ENCODE results near the gene NR4A2. TPM values are rescaled to one million over a fixed set of nuclear protein-coding genes. Genes with fewer than 3 reads are reported as not detected.

Gene NR4A2
- total RNA-seq = 0.88 TPM
- long read RNA-seq, partial matches to known transcripts = 0 of 2 reads
- long read RNA-seq, other reads (novel, unspliced or antisense) = 0 of 2 reads

DNA sequence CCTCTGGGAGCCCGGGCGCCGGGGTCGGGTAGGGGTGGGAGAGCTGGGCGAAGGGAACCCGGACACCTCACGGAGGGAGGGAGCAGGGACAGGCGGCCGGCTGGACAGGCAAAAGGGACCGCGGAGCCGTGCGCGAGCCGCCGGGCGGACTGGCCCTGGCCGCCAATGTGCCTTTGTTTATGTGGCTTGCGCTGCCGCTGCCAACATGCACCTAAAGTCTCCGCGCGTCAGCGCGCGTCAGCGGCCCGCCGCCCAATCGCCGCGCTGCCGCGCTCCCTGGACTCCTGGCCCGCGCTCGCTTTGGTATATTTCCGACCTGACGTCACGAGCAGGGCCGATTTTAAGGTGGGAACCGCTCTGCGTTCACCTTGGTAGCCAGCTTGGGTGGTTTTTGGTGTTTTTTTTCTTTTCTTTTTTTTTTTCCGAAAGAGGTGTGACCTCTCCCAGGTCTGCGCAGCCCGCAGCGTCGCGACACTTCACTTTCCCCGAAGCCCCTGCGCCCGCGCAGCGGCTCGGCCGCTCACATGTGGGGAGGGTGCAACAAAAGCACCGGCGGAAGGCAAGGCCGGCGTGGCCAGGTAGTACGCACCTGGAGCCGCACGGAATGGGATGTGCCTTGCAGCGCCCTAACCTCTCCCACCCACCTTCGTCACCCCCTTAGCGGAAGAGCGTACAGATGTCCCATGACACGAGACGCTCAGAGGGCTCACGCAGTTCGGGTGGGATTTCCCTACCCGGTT, at the start of gene NR4A2:
NR4A2 (minus strand) TSS at position 188 of the 740 bp plus-strand sequence. CDS start 2,535 bp downstream, outside the sequence.
- DNase-seq = peak; percentile 88
- intact Hi-C loops (cut with micrococcal nuclease) = loop anchor here (10.0 kb wide), 1 partner anchor 72 kb away; no protein-coding TSS in a partner anchor

DNA sequence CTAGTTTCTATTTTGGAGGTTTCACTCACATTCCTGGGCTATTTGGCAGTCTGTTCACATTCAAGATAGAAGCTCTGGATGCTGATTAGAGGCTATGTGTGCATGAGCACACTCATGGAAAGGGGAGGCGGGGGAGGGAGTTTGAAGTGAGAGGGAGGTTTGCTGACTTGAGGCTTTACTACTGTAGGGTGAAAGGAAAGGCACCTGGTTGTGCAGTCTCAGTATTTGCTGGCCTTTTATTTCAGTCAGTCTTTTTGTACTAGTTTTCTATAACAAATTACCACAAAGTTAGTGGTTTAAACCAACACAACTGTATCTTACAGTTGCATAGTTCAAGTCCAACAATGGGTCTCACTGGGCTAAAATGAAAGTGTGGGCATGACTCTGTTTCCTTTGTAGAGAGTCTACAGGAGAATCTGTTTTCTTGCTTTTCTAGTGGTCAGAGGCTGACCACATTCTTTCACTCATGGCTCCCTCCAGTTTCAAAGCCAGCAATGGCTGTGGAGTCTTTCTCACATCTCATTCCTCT, 47.7 kb upstream of the NR4A2 start:
- peaks cover 21% of the 10 kb centered on the region for H3K27me3 ChIP-seq (ENCODE audit: low read depth)
- H3K27ac ChIP-seq (replicated peaks) = no peak overlapping the region
- peaks cover 5% of the 10 kb centered on the region for H3K9me3 ChIP-seq (replicated peaks)
- intact Hi-C loops (cut with micrococcal nuclease) = no loop called here
- H3K36me3 ChIP-seq = no peaks in the 10 kb centered on the region
- DNase-seq = no peak
- no peaks in the 10 kb centered on the region for H3K4me1 ChIP-seq
- TF ChIP-seq, protein P1, sequence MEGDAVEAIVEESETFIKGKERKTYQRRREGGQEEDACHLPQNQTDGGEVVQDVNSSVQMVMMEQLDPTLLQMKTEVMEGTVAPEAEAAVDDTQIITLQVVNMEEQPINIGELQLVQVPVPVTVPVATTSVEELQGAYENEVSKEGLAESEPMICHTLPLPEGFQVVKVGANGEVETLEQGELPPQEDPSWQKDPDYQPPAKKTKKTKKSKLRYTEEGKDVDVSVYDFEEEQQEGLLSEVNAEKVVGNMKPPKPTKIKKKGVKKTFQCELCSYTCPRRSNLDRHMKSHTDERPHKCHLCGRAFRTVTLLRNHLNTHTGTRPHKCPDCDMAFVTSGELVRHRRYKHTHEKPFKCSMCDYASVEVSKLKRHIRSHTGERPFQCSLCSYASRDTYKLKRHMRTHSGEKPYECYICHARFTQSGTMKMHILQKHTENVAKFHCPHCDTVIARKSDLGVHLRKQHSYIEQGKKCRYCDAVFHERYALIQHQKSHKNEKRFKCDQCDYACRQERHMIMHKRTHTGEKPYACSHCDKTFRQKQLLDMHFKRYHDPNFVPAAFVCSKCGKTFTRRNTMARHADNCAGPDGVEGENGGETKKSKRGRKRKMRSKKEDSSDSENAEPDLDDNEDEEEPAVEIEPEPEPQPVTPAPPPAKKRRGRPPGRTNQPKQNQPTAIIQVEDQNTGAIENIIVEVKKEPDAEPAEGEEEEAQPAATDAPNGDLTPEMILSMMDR (IDR thresholded peaks at IDR 0.05; ENCODE audit: borderline replicate concordance) = no peak
- H3K4me3 ChIP-seq = no peak overlapping the region

More for the DNA sequence above, at the start of gene NR4A2:
- Histone ChIP-seq H3K27me3 (ENCODE audit: low read depth) (peaks cover 26% of the 10 kb centered on the region), H3K9me3 (replicated peaks) (no peaks in the 10 kb centered on the region), H3K27ac (replicated peaks) (peak within 1 kb of the TSS; percentile 99), H3K4me3 (peak within 1 kb of the TSS; percentile 87), H3K4me1 (peaks cover 51% of the 10 kb centered on the region), H3K36me3 (peaks cover 19% of the 10 kb centered on the region)
- TF ChIP-seq, protein P1 (IDR thresholded peaks at IDR 0.05; ENCODE audit: borderline replicate concordance) = no peak

DNA sequence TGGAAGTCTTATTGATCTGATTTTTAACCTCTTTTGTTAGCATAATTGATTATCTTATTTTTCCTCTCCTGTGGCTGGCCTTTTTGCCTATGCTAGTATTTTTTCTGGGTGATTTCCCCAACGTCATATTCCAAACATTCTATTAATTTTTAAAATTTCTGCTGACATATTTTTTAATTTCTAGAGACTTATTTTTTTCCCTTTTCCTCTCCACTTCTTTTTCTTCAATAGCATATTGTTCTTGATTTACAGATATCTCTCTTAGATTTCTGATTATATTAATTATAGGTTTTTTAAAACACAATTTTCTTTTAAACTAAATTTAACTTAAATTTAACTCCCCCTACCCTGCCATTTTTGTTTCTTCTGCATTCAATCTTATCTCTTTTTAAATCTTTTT, 47.2 kb upstream of the NR4A2 start:
- TF ChIP-seq, protein P1 (IDR thresholded peaks at IDR 0.05; ENCODE audit: borderline replicate concordance) = no peak
- intact Hi-C loops (cut with micrococcal nuclease) = no loop called here
- no peak overlapping the region for H3K27ac ChIP-seq (replicated peaks)

DNA sequence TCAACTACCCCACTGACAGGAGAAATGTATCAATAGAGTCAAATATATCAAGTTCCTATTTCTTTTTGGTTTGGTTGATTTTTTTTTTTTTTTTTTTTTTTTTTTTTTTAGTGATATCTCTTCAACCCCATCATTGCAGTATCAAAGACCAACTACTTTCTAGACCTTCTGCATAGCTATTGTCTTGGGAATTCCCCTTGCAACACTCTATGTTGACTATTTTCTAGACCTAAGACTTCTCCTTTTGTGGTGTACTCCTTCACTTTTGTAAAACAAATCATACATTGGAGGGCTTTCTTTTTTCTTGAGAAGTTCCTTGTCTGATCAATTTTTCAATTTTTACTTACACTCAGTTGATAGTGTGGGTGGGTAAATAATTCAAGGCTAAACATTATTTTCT, 46.5 kb upstream of the NR4A2 start:
- no peak for DNase-seq
- TF ChIP-seq, protein P1 (IDR thresholded peaks at IDR 0.05; ENCODE audit: borderline replicate concordance) = no peak
- no peak overlapping the region for H3K27ac ChIP-seq (replicated peaks)

More for the DNA sequence above, 47.2 kb upstream of the NR4A2 start:
- no peaks in the 10 kb centered on the region for H3K4me1 ChIP-seq
- no peak for DNase-seq
- no peak overlapping the region for H3K4me3 ChIP-seq
- no peaks in the 10 kb centered on the region for H3K36me3 ChIP-seq
- H3K27me3 ChIP-seq (ENCODE audit: low read depth) = peaks cover 21% of the 10 kb centered on the region
- H3K9me3 ChIP-seq (replicated peaks) = peaks cover 5% of the 10 kb centered on the region

DNA sequence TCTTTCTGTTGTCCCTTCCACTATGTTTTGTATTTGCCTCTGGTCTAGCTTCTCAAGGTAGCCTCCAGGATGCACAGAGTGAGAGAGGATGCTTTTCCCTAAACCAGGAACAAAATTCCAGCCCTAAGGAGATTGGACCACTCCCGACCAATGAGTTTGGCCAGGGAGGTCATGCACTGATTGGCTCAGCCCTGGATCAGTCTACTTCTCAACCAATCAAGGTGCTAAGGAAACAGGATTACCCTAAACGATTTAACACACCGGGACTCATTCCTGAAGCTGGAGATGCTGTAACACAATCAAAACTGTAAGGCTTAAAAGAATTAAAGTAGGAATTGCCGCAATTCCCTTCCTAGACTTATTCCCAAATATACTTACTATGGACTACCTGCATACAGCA, 34.2 kb upstream of the NR4A2 start:
- Histone ChIP-seq H3K27ac (replicated peaks) (no peak overlapping the region), H3K9me3 (replicated peaks) (no peaks in the 10 kb centered on the region), H3K27me3 (ENCODE audit: low read depth) (no peaks in the 10 kb centered on the region), H3K4me1 (no peaks in the 10 kb centered on the region), H3K4me3 (no peak overlapping the region), H3K36me3 (no peaks in the 10 kb centered on the region)
- DNase-seq = no peak
- TF ChIP-seq, protein P1 (IDR thresholded peaks at IDR 0.05; ENCODE audit: borderline replicate concordance) = no peak
- intact Hi-C loops (cut with micrococcal nuclease) = no loop called here

More for the DNA sequence above, 46.5 kb upstream of the NR4A2 start:
- intact Hi-C loops (cut with micrococcal nuclease) = no loop called here
- Histone ChIP-seq H3K36me3 (no peaks in the 10 kb centered on the region), H3K9me3 (replicated peaks) (peaks cover 9% of the 10 kb centered on the region), H3K4me3 (no peak overlapping the region), H3K27me3 (ENCODE audit: low read depth) (peaks cover 21% of the 10 kb centered on the region), H3K4me1 (no peaks in the 10 kb centered on the region)

Data from left ventricle myocardium inferior (tissue), 1 donor.